RWPE1 (cell line): Measurements from ENCODE around the gene REC8.

Experiments used
- CTCF ChIA-PET: fragments of 350-600 bp; sonication (Branson Sonifier 250); formaldehyde crosslinking; extraction: SDS; loops from one replicate; lab custom pipeline; 2021; lab: Yijun Ruan, JAX
- POLR2A ChIA-PET: fragments of 400-600 bp; formaldehyde crosslinking; extraction: SDS; loops from one replicate; lab custom pipeline; 2020; ENCODE audit warnings: antibody characterized with exemption; ENCODE audit not compliant: low non-redundant PET; lab: Yijun Ruan, JAX
- DNase-seq: peaks from one replicate; pipeline ENCODE4 v3.0.0; 2012; ENCODE audit warnings: low spot score
- H3K27ac ChIP-seq: fragments of 450-650 bp; 2 replicates; pipeline ENCODE4 v1.5.1; 2017
- CTCF ChIP-seq: fragments of 450-650 bp; conservative IDR thresholded peaks from 2 replicates; pipeline ENCODE4 v1.5.1; 2017; ENCODE audit warnings: low read depth, mild to moderate bottlenecking

Gene REC8

GRCh38 chr14:24155100-24155499, 16.8 kb upstream of the REC8 start:
- DNase-seq, result no peak
- H3K27ac ChIP-seq, result peak overlapping the region; percentile 6; the same call in 1 of the 2 replicates
- TF ChIP-seq CTCF, result no peak
- CTCF ChIA-PET, result interaction anchor here (0.6 kb wide), 2 partner anchors 14 to 27 kb away, joined by 3 read pairs; partner anchors contain the start of gene EMC9
- POLR2A ChIA-PET, result no interaction called here

GRCh38 chr14:24156840-24157239, 15.0 kb upstream of the REC8 start:
- no peak for DNase-seq
- H3K27ac ChIP-seq, result peak overlapping the region; percentile 53
- ChIA-PET POLR2A (no interaction called here), CTCF (interaction anchor here (0.6 kb wide), 1 partner anchor 103 kb away, joined by 3 read pairs; no protein-coding TSS in a partner anchor)
- no peak for TF ChIP-seq CTCF

GRCh38 chr14:24157331-24157730, 14.5 kb upstream of the REC8 start:
- ChIA-PET CTCF (interaction anchor here (0.5 to 0.6 kb wide), 2 partner anchors 48 to 104 kb away, joined by 3 read pairs; no protein-coding TSS in a partner anchor), POLR2A (no interaction called here)

GRCh38 chr14:24159777-24160498, 11.9 kb upstream of the REC8 start:
- DNase-seq, result no peak
- ChIA-PET POLR2A (no interaction called here), CTCF (interaction anchor here (0.6 to 2.0 kb wide), 6 partner anchors 8 to 54 kb away, joined by 3 to 10 read pairs (median 6); partner anchors contain the start of genes PSME1, PSME2 and RNF31)
- peak overlapping the region; percentile 90 for H3K27ac ChIP-seq
- TF ChIP-seq CTCF, result no peak

More at GRCh38 chr14:24157331-24157730, 14.5 kb upstream of the REC8 start:
- DNase-seq, result no peak
- peak overlapping the region; percentile 53 for H3K27ac ChIP-seq
- TF ChIP-seq CTCF, result no peak

GRCh38 chr14:24160499-24160849, 11.4 kb upstream of the REC8 start:
- DNase-seq, result no peak
- no peak for TF ChIP-seq CTCF
- ChIA-PET CTCF (interaction anchor here (0.6 to 2.0 kb wide), 12 partner anchors 9 to 102 kb away, joined by 3 to 10 read pairs (median 4); partner anchors contain the start of genes PSME1, PSME2 and RNF31), POLR2A (interaction anchor here (1.2 to 1.3 kb wide), 2 partner anchors 11 to 46 kb away, joined by 4 read pairs; partner anchors contain the start of gene DCAF11)
- H3K27ac ChIP-seq, result peak overlapping the region; percentile 90

GRCh38 chr14:24160850-24161804, 10.8 kb upstream of the REC8 start, which contains the start of gene IRF9:
Gene IRF9, plus strand, starts transcription at chr14:24161265. Its CDS starts 880 bp downstream, at chr14:24162145.
- DNase-seq, result peak; percentile 94
- POLR2A ChIA-PET, result interaction anchor here (0.5 to 1.3 kb wide), 5 partner anchors 11 to 917 kb away, joined by 3 to 4 read pairs (median 4); partner anchors contain the start of genes DCAF11 and PSME2
- CTCF ChIA-PET, result interaction anchor here (0.7 to 2.0 kb wide), 14 partner anchors 9 to 103 kb away, joined by 3 to 10 read pairs (median 4); partner anchors contain the start of genes PSME1, PSME2 and RNF31
- H3K27ac ChIP-seq, result peak within 1 kb of the TSS; percentile 90
- TF ChIP-seq CTCF, result peak; percentile 95
